HepG2 (cell line): ENCODE results near the gene ZFPM1. TPM values are rescaled to one million over a fixed set of nuclear protein-coding genes. Genes with fewer than 3 reads are reported as not detected.

Experiments used
- ATAC-seq: fragments of 200-7000 bp; cut with Tn5 transposase; 3 replicates; pipeline ENCODE4 v1.9.1; 2020; ENCODE audit warnings: mild to moderate bottlenecking, moderate library complexity
- BruUV-seq: library from RNA; stranded (reverse); fragments of 400-500 nt; replicated peaks from 2 replicates; lab custom pipeline; 2021; lab: Mats Ljungman, UMichigan
- CTCF ChIA-PET: fragments of 300-600 bp; formaldehyde crosslinking; extraction: SDS; loops from one replicate; lab custom pipeline; 2021; ENCODE audit warnings: low total read pairs, inconsistent platforms, low intra/inter-chr PET ratio; lab: Yijun Ruan, JAX
- POLR2A ChIA-PET: fragments of 350-600 bp; sonication (Branson Sonifier 250); formaldehyde crosslinking; loops from one replicate; lab custom pipeline; 2020; ENCODE audit warnings: antibody characterized with exemption, inconsistent platforms; lab: Yijun Ruan, JAX
- DNase-seq: peaks from one replicate; pipeline ENCODE4 v3.0.0-alpha.2; 2015; ENCODE audit warnings: low spot score
- FAIRE-seq: peaks from 3 replicates; lab custom pipeline; 2011; peaks lifted over from hg19 to GRCh38; lab: Jason Lieb, UNC
- H2AFZ ChIP-seq: one replicate; pipeline ENCODE4 v1.6.1; 2011; ENCODE audit warnings: low read length, inconsistent platforms
- H3K27ac ChIP-seq: fragments of 300-600 bp; 3 replicates; pipeline ENCODE4 v1.8.0; 2011; ENCODE audit warnings: mixed run types, mild to moderate bottlenecking, mixed read lengths, low read length, inconsistent platforms; ENCODE audit not compliant: insufficient read depth; ENCODE audit errors: extremely low read length
- H3K27me3 ChIP-seq, 2 experiments: fragments of 200-600 bp in 1 of 2; 2 replicates in 1 of 2; 3 replicates in 1 of 2; pipeline versions ENCODE4 v1.6.0 to v1.8.0; 2011; ENCODE audit warnings: low read length in 2 of 2, mild to moderate bottlenecking in 2 of 2, moderate library complexity in 2 of 2, inconsistent platforms in 1 of 2; ENCODE audit not compliant: insufficient read depth in 2 of 2, control insufficient read depth in 1 of 2
- H3K36me3 ChIP-seq, 2 experiments: fragments of 200-600 bp in 1 of 2; replicated peaks in 1 of 2; 2 replicates in 1 of 2; 3 replicates in 1 of 2; pipeline versions ENCODE4 v1.5.1 to v1.8.0; 2011; ENCODE audit warnings: low read length in 2 of 2, inconsistent platforms in 1 of 2; ENCODE audit not compliant: insufficient read depth in 2 of 2, control insufficient read depth in 1 of 2
- H3K4me1 ChIP-seq: 2 replicates; pipeline ENCODE4 v1.5.1; 2012; ENCODE audit warnings: low read length, inconsistent platforms; ENCODE audit not compliant: insufficient read depth
- H3K4me2 ChIP-seq: 2 replicates; pipeline ENCODE4 v1.6.0; 2011; ENCODE audit warnings: low read depth, low read length, inconsistent platforms
- H3K4me3 ChIP-seq, 3 experiments: fragments of 200-600 bp in 1 of 3; sonication (generic), shearing (Covaris generic) in 1 of 3; replicated peaks in 1 of 3; 2 replicates each; pipeline ENCODE4 v1.5.1; 2011 to 2016; ENCODE audit warnings: low read length in 3 of 3, inconsistent platforms in 2 of 3, low read depth in 2 of 3, mild to moderate bottlenecking in 2 of 3, control low read depth in 1 of 3, mixed read lengths in 1 of 3; ENCODE audit not compliant: insufficient read depth in 1 of 3
- H3K79me2 ChIP-seq: one replicate; pipeline ENCODE4 v1.6.1; 2011; ENCODE audit warnings: low read length, inconsistent platforms; ENCODE audit not compliant: insufficient read depth
- H3K9ac ChIP-seq: 2 replicates; pipeline ENCODE4 v1.6.0; 2011; ENCODE audit warnings: mild to moderate bottlenecking, low read depth, low read length, inconsistent platforms; ENCODE audit not compliant: insufficient read depth
- H3K9me3 ChIP-seq: 2 replicates; pipeline ENCODE4 v1.5.1; 2012; ENCODE audit warnings: mild to moderate bottlenecking, low read length
- H4K20me1 ChIP-seq: 2 replicates; pipeline ENCODE4 v1.6.0; 2011; ENCODE audit warnings: inconsistent platforms, mild to moderate bottlenecking, low read length, moderate library complexity; ENCODE audit not compliant: insufficient read depth
- ARID2 ChIP-seq: sonication (generic); formaldehyde crosslinking; IDR thresholded peaks from 2 replicates; pipeline ENCODE4 v1.8.1; 2022; ENCODE audit warnings: mild to moderate bottlenecking, missing genetic modification reagents, borderline replicate concordance
- ATM ChIP-seq: fragments of 450-650 bp; IDR thresholded peaks from 2 replicates; pipeline ENCODE4 v1.7.1; 2017; ENCODE audit warnings: mild to moderate bottlenecking, borderline replicate concordance
- EHMT2 ChIP-seq: fragments of 200-600 bp; sonication (generic); IDR thresholded peaks from 2 replicates; pipeline ENCODE4 v1.7.0; 2017; ENCODE audit warnings: antibody characterized with exemption, low read depth, low read length, borderline replicate concordance
- EZH2 ChIP-seq: conservative IDR thresholded peaks from 2 replicates; pipeline ENCODE4 v1.6.1; 2012; ENCODE audit warnings: mild to moderate bottlenecking, low read depth, low read length, moderate library complexity
- HHEX ChIP-seq: IDR thresholded peaks from 2 replicates; pipeline ENCODE4 v1.6.1; 2016; ENCODE audit warnings: control low read depth
- JDP2 ChIP-seq: sonication (generic); formaldehyde crosslinking; IDR thresholded peaks from 2 replicates; pipeline ENCODE4 v1.8.1; 2022; ENCODE audit warnings: missing genetic modification reagents, borderline replicate concordance
- KLF13 ChIP-seq: sonication (generic); formaldehyde crosslinking; IDR thresholded peaks from 2 replicates; pipeline ENCODE4 v1.4.0; 2020; ENCODE audit warnings: mild to moderate bottlenecking, missing genetic modification reagents
- POGK ChIP-seq: sonication (generic); formaldehyde crosslinking; conservative IDR thresholded peaks from 2 replicates; pipeline ENCODE4 v1.8.0; 2022; ENCODE audit warnings: mild to moderate bottlenecking, moderate library complexity, missing genetic modification reagents
- TBP ChIP-seq: sonication (generic); formaldehyde crosslinking; IDR thresholded peaks from 2 replicates; pipeline ENCODE4 v1.5.0; 2020; ENCODE audit warnings: missing genetic modification reagents
- TBX3 ChIP-seq: fragments of 450-650 bp; IDR thresholded peaks from 2 replicates; pipeline ENCODE4 v1.6.1; 2017; ENCODE audit warnings: antibody characterized with exemption, mild to moderate bottlenecking, inconsistent platforms, borderline replicate concordance
- TRIM24 ChIP-seq: sonication (generic); formaldehyde crosslinking; IDR thresholded peaks from 2 replicates; pipeline ENCODE4 v1.8.0; 2022; ENCODE audit warnings: mild to moderate bottlenecking, missing genetic modification reagents
- TSC22D2 ChIP-seq: sonication (generic); formaldehyde crosslinking; IDR thresholded peaks from 2 replicates; pipeline ENCODE4 v1.5.1; 2020; ENCODE audit warnings: missing genetic modification reagents, mild to moderate bottlenecking, borderline replicate concordance
- ZMAT3 ChIP-seq: sonication (generic); formaldehyde crosslinking; conservative IDR thresholded peaks from 2 replicates; pipeline ENCODE4 v1.7.0; 2021; ENCODE audit warnings: missing genetic modification reagents
- ZNF138 ChIP-seq: sonication (generic); formaldehyde crosslinking; IDR thresholded peaks from 2 replicates; pipeline ENCODE4 v1.5.0; 2020; ENCODE audit warnings: mild to moderate bottlenecking, low read depth, missing genetic modification reagents
- WGBS: methylation state at CpG from one replicate; pipeline ENCODE4 v1.1.6; 2017; ENCODE audit warnings: low lambda C conversion rate; 5-methylcytosine and 5-hydroxymethylcytosine counted together
- in situ Hi-C: cut with HindIII; loops from 2 replicates; pipeline ENCODE4 v1.10.0; 2017; ENCODE audit warnings: low pct_unique_long_range_greater_than_20kb; ENCODE audit not compliant: extremely low pct_ligation_motif_present
- intact Hi-C: fragments of 100-400 bp; cut with micrococcal nuclease; formaldehyde crosslinking; loops from one replicate; pipeline ENCODE4 v1.10.0; 2022; ENCODE audit not compliant: unreplicated experiment
- polyA plus RNA-seq, 8 experiments: library from polyadenylated mRNA; depleted of rRNA in 3 of 8; stranded (reverse) in 7 of 8; unstranded in 1 of 8; fragments of >200 nt; fragmentation: Illumina TruSeq in 4 of 8; extraction: Trizol in 4 of 8; gene quantifications; 2 replicates each; pipeline versions ENCODE4 v1.2.1 to v1.2.3, GENCODE V29; 2011 to 2016; ENCODE audit warnings: low read depth in 4 of 8, missing spikeins in 1 of 8, mixed read lengths in 1 of 8; ENCODE audit not compliant: insufficient read depth in 1 of 8
- total RNA-seq, 5 experiments: library from RNA; depleted of rRNA; stranded (reverse); fragments of >200 nt; fragmentation: Illumina TruSeq; extraction: Trizol; gene quantifications; 2 replicates each; pipeline ENCODE4 v1.2.3, GENCODE V29; 2016; ENCODE audit warnings: low read depth in 1 of 5

Gene ZFPM1
- total and polyA plus RNA-seq, 2 of the 13 experiments (the other 11 are each of a cell fraction or from before 2014, with no cell fraction given) = 1.3 to 3.8 TPM

DNA sequence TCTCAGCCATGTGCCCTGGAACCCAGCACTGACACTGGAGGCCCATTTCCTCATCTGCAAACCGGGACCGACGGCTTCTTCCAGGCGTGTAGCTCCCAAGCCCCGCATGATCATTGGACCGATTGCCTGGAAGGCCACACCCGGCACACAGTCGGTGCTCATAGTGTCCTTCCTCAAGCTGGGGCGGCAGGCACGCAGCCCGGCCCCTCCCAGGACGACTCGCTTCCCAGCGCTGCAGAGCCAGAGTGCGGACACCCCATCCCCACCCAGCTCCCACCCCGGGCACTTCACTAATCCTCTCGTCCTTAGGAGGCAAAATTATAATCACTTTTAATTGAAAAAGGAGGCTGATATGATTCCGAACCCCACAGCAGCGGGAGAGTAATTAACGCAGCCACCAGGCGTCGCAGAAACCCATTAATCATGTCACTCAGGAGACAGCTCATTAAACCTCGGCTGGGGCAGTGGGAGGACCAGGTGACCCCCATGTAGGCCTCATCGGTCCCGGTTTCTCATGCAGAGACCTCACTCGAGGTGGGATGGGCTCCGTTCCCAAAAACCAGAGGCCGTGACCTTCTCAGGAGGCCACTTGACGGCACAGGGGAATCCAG lies 37.3 kb upstream of the ZFPM1 start:
- POLR2A ChIA-PET = no interaction called here
- Histone ChIP-seq H3K36me3 (no peaks in the 10 kb centered on the region), H3K9me3 (no peaks in the 10 kb centered on the region), H3K4me3 (no peak overlapping the region), H3K27me3 (peaks cover 37 to 85% of the 10 kb centered on the region in 2 experiments), H3K27ac (no peak overlapping the region), H4K20me1 (no peaks in the 10 kb centered on the region; the same call in 1 of the 2 replicates), H3K79me2 (no peaks in the 10 kb centered on the region), H3K4me1 (no peaks in the 10 kb centered on the region), H3K4me2 (no peak overlapping the region), H2AFZ (no peak overlapping the region), H3K9ac (no peak overlapping the region)
- DNase-seq = no peak
- no TSS peak for BruUV-seq
- CTCF ChIA-PET = no interaction called here
- intact Hi-C loops = no loop called here
- ATAC-seq = no peak
- TF ChIP-seq HHEX (CRISPR knock-in tag) (no peak), ARID2 (CRISPR knock-in tag) (no peak), EZH2 (no peak), TBX3 (no peak)
- 43% methylated on average over 19 of the region's 29 CpGs for WGBS
- no peak for FAIRE-seq
- in situ Hi-C loops = no loop called here

GRCh38 chr16:88416686-88417085 lies 36.4 kb upstream of the ZFPM1 start:
- Histone ChIP-seq H3K27ac (no peak overlapping the region), H4K20me1 (no peaks in the 10 kb centered on the region; the same call in 1 of the 2 replicates), H3K9ac (no peak overlapping the region), H3K9me3 (no peaks in the 10 kb centered on the region), H3K36me3 (no peaks in the 10 kb centered on the region), H3K4me3 (no peak overlapping the region), H3K4me2 (no peak overlapping the region), H3K27me3 (peaks cover 41 to 94% of the 10 kb centered on the region in 2 experiments), H2AFZ (no peak overlapping the region), H3K4me1 (no peaks in the 10 kb centered on the region), H3K79me2 (no peaks in the 10 kb centered on the region)
- DNase-seq (no peak), FAIRE-seq (no peak), ATAC-seq (no peak)
- ChIA-PET POLR2A (no interaction called here), CTCF (no interaction called here)
- BruUV-seq = no TSS peak
- WGBS = 41% methylated on average over 9 of the region's 17 CpGs
- TF ChIP-seq ATM (no peak), JDP2 (CRISPR knock-in tag) (no peak), EHMT2 (no peak), TSC22D2 (CRISPR knock-in tag) (no peak), TBP (no peak), KLF13 (CRISPR knock-in tag) (no peak), ZNF138 (CRISPR knock-in tag) (no peak), TRIM24 (no peak), POGK (CRISPR knock-in tag) (no peak), ZMAT3 (CRISPR knock-in tag) (no peak)
- in situ Hi-C loops (no loop called here), intact Hi-C loops (no loop called here)
